ENCODE measurements around the gene RNF220. TPM values are rescaled to one million over a fixed set of nuclear protein-coding genes. Genes with fewer than 3 reads are reported as not detected.
A peak's percentile ranks its signal among the peaks of the same experiment; 100 is the strongest.
"Not testable (repeated sequence)": the region's sequence is repeated elsewhere in the genome, so short reads cannot be mapped to it uniquely, and the experiment has no call there.

Gene RNF220
- total RNA-seq, 3 donors from 2014 or later = 61.9 to 83.9 (median 72.7) TPM

GRCh38 chr1:44663417-44663816 lies 258.4 kb downstream of the RNF220 start:
- H3K4me1 ChIP-seq (ENCODE audit: low read depth) = peaks cover 9% of the 10 kb centered on the region
- no peak for TF ChIP-seq CTCF (IDR thresholded peaks at IDR 0.05)
- H3K36me3 ChIP-seq (ENCODE audit: low read depth) = no peaks in the 10 kb centered on the region
- H3K4me3 ChIP-seq = no peak overlapping the region
- DNase-seq (no peak), ATAC-seq (peak; percentile 15)
- H3K9me3 ChIP-seq = no peaks in the 10 kb centered on the region
- intact Hi-C loops (cut with DNase I, micrococcal nuclease) = no loop called here

GRCh38 chr1:44664730-44665370 lies 259.8 kb downstream of the RNF220 start:
- intact Hi-C loops (cut with DNase I, micrococcal nuclease) = no loop called here
- Histone ChIP-seq H3K4me1 (ENCODE audit: low read depth) (peaks cover 9% of the 10 kb centered on the region), H3K9me3 (no peaks in the 10 kb centered on the region), H3K4me3 (no peak overlapping the region), H3K36me3 (ENCODE audit: low read depth) (no peaks in the 10 kb centered on the region)
- DNase-seq = no peak
- no peak for TF ChIP-seq CTCF (IDR thresholded peaks at IDR 0.05)
- ATAC-seq = no peak

DNA sequence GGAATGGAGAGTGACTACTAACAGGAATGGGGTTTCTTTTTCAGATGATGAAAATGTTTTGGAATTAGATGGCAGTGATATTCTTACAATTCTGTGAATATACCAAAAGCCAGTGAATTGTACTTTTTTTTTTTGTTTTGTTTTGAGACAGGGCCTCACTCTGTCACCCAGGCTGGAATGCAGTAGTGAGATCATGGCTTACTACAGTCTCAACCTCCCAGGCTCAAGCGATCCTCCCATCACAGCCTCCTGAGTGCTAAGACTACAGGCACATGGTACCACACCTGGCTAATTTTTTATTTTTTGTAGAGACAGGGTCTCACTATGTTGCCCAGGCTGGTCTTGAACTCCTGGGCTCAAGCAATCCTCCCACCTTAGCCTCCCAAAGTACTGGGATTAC lies 261.7 kb downstream of the RNF220 start:
- ATAC-seq; H3K4me3 ChIP-seq; H3K9me3 ChIP-seq; H3K36me3 ChIP-seq (ENCODE audit: low read depth); DNase-seq; intact Hi-C loops (cut with DNase I, micrococcal nuclease); H3K4me1 ChIP-seq (ENCODE audit: low read depth): not testable (repeated sequence)

DNA sequence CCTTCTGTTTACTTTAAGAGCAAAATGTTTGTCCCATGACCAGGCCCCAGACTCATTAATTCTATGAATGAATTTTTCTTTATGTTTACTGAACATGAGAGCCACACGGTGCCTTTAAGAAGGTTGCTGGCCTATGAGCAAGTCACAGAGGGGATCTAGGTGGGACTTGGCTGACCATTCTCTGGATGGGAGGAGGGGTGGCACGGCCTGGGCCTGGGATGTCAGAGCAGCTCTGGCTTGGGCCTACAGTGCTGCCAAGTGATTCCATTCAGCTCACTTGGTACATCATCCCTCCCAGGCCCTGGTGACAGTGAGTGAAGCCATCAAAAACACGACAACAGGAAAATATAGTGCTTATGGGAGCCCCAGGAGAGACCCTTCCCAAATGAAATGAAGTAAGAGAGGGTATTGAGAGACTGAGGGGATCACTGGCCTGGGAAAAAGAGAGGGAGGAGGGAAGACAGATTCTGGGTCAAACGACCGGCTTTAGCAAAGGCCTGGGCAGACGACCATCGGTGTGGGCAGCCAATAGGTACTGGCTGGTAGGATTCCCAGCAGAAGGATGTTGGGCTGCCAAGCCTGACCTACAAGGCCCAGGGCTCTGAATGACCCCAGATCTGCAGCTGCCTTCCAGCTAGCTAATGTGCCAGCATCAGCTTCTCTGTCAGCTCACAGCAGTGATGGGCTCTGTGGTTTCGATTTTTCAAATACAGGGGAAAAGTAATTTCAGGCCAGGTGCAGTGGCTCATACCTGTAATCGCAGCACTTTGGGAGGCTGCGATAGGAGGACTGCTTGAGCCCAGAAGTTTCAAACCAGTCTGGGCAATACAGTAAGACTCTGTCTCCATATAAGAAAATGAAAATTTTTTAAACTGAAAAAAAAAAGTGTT lies 265.9 kb downstream of the RNF220 start:
- ATAC-seq (no peak), DNase-seq (no peak)
- Histone ChIP-seq H3K9me3 (no peaks in the 10 kb centered on the region), H3K36me3 (ENCODE audit: low read depth) (peaks cover 5% of the 10 kb centered on the region), H3K4me1 (ENCODE audit: low read depth) (peaks cover 15% of the 10 kb centered on the region), H3K4me3 (no peak overlapping the region)
- TF ChIP-seq CTCF (IDR thresholded peaks at IDR 0.05) = no peak
- intact Hi-C loops (cut with DNase I, micrococcal nuclease) = no loop called here

DNA sequence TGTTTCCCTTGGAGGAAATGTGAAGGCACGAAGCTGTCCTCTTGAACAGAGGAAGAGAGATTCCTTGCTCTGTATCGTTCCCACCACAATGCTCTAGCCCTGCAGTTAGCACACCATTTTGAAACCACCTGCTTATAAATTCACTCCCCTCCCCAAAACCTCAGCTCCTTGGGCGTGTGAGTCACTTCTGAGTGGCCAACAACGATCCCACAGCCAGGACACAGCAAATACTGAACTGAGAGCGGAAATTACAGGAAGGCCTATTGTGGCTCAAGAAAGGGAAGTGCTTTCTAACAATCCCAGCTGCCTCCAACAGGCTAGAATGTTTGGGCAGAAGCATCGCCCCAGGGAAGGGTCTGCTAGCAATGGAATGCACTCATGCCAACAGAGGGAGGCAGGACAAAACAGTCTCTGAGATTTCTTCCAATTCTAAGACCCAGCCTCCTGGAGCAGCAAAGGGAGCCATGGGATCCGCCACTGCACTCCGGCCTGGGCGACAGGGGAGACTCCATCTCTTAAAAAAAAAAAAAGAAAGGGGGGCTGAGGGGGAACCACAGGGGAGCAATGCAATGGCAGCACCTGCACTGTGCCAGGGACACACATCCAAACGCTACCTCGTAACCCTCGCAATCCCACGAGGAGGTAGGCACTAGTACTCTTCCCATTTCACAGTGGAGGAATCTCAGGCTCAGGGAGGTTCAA lies 267.4 kb downstream of the RNF220 start:
- DNase-seq (no peak), ATAC-seq (no peak)
- Histone ChIP-seq H3K36me3 (ENCODE audit: low read depth) (peaks cover 5% of the 10 kb centered on the region), H3K4me3 (no peak overlapping the region), H3K4me1 (ENCODE audit: low read depth) (peaks cover 22% of the 10 kb centered on the region), H3K9me3 (no peaks in the 10 kb centered on the region)
- intact Hi-C loops (cut with DNase I, micrococcal nuclease) = no loop called here
- no peak for TF ChIP-seq CTCF (IDR thresholded peaks at IDR 0.05)

Data from mucosa of descending colon (tissue), 3 donors.